GM12878 (cell line): ENCODE measurements around the gene CHD5. TPM values are rescaled to one million over a fixed set of nuclear protein-coding genes. Genes with fewer than 3 reads are reported as not detected.

Source experiments
- ATAC-seq: fragments of 200-7000 bp; cut with Tn5 transposase; 3 replicates; pipeline ENCODE4 v1.9.1; 2020; ENCODE audit warnings: mild to moderate bottlenecking, moderate library complexity
- BruUV-seq: library from RNA; stranded (reverse); fragments of 400-500 nt; replicated peaks from 2 replicates; lab custom pipeline; 2021; lab: Mats Ljungman, UMichigan
- CTCF ChIA-PET: fragments of 300-600 bp; sonication (Branson Sonifier 250); formaldehyde crosslinking; extraction: SDS; loops from one replicate; lab custom pipeline; 2021; ENCODE audit warnings: inconsistent platforms; lab: Yijun Ruan, JAX
- POLR2A ChIA-PET: fragments of 350-600 bp; formaldehyde crosslinking; extraction: SDS; loops from one replicate; lab custom pipeline; 2021; ENCODE audit warnings: inconsistent platforms; lab: Charles Lee
- RAD21 ChIA-PET: fragments of 300-600 bp; sonication (Branson Sonifier 250); formaldehyde crosslinking; loops from one replicate; lab custom pipeline; 2023; ENCODE audit warnings: antibody characterized with exemption; ENCODE audit not compliant: unreplicated experiment; lab: Charles Lee
- SMC1A ChIA-PET: fragments of 300-600 bp; sonication (Branson Sonifier 250); formaldehyde crosslinking; loops from one replicate; lab custom pipeline; 2023; ENCODE audit not compliant: unreplicated experiment, uncharacterized antibody; lab: Charles Lee
- DNase-seq: peaks from one replicate; pipeline ENCODE4 v3.0.0-alpha.2; 2011; ENCODE audit warnings: low read depth, low spot score
- FAIRE-seq: peaks from 3 replicates; lab custom pipeline; 2011; peaks lifted over from hg19 to GRCh38; lab: Jason Lieb, UNC
- H2AFZ ChIP-seq: 2 replicates; pipeline ENCODE4 v1.6.0; 2011; ENCODE audit warnings: low read depth, low read length, control low read depth; ENCODE audit not compliant: control insufficient read depth
- H3K27ac ChIP-seq: 2 replicates; pipeline ENCODE4 v1.5.1; 2011; ENCODE audit warnings: control low read depth; ENCODE audit not compliant: control insufficient read depth, insufficient read depth
- H3K27me3 ChIP-seq, 2 experiments: replicated peaks in 1 of 2; 2 replicates each; pipeline versions ENCODE4 v1.6.0 to v1.6.1; 2011; ENCODE audit warnings: low read length in 1 of 2; ENCODE audit not compliant: control insufficient read depth in 2 of 2, insufficient read depth in 2 of 2
- H3K36me3 ChIP-seq, 2 experiments: 2 replicates each; pipeline ENCODE4 v1.5.1; 2011; ENCODE audit warnings: low read length in 1 of 2; ENCODE audit not compliant: control insufficient read depth in 2 of 2, insufficient read depth in 2 of 2
- H3K4me1 ChIP-seq: 2 replicates; pipeline ENCODE4 v1.6.1; 2011; ENCODE audit warnings: mild to moderate bottlenecking, low read length, moderate library complexity, mixed read lengths; ENCODE audit not compliant: control insufficient read depth, insufficient read depth
- H3K4me2 ChIP-seq: 2 replicates; pipeline ENCODE4 v1.6.0; 2011; ENCODE audit warnings: control low read depth; ENCODE audit not compliant: control insufficient read depth, insufficient read depth
- H3K4me3 ChIP-seq: fragments of 200-600 bp; sonication (generic); 2 replicates; pipeline ENCODE4 v1.5.1; 2016
- H3K79me2 ChIP-seq: 2 replicates; pipeline ENCODE4 v1.6.0; 2011; ENCODE audit warnings: low read length; ENCODE audit not compliant: control insufficient read depth, insufficient read depth
- H3K9ac ChIP-seq: 2 replicates; pipeline ENCODE4 v1.8.0; 2011; ENCODE audit warnings: low read length, control low read depth, mixed read lengths; ENCODE audit not compliant: control insufficient read depth, insufficient read depth
- H3K9me3 ChIP-seq: replicated peaks from 3 replicates; pipeline ENCODE4 v1.5.1; 2011; ENCODE audit warnings: mild to moderate bottlenecking, low read length; ENCODE audit not compliant: control insufficient read depth, insufficient read depth
- H4K20me1 ChIP-seq: 2 replicates; pipeline ENCODE4 v1.6.0; 2011; ENCODE audit not compliant: control insufficient read depth, insufficient read depth
- BHLHE40 ChIP-seq, 2 experiments: fragments of 450-650 bp in 1 of 2; IDR thresholded peaks; 2 replicates each; pipeline ENCODE4 v1.6.1; 2011 to 2017; ENCODE audit warnings: low read depth in 2 of 2, borderline replicate concordance in 1 of 2, improper control_type of control experiment in 1 of 2, low read length in 1 of 2, mild to moderate bottlenecking in 1 of 2
- CREM ChIP-seq: IDR thresholded peaks from 2 replicates; pipeline ENCODE4 v1.6.1; 2014; ENCODE audit warnings: antibody characterized with exemption, low read depth
- DPF2 ChIP-seq: fragments of 450-650 bp; IDR thresholded peaks from 2 replicates; pipeline ENCODE4 v1.6.1; 2017; ENCODE audit warnings: mild to moderate bottlenecking
- FOXK2 ChIP-seq: fragments of 450-650 bp; IDR thresholded peaks from 2 replicates; pipeline ENCODE4 v1.6.1; 2017; ENCODE audit warnings: mild to moderate bottlenecking, moderate library complexity
- IRF4 ChIP-seq: IDR thresholded peaks from 2 replicates; pipeline ENCODE4 v1.6.1; 2011; ENCODE audit warnings: low read depth, low read length
- MAX ChIP-seq: IDR thresholded peaks from 2 replicates; pipeline ENCODE4 v1.6.1; 2012; ENCODE audit warnings: low read depth, low read length, improper control_type of control experiment
- MEF2A ChIP-seq: IDR thresholded peaks from 2 replicates; pipeline ENCODE4 v1.6.1; 2011; ENCODE audit warnings: low read depth, mild to moderate bottlenecking, low read length, moderate library complexity; ENCODE audit not compliant: insufficient read depth
- SMAD1 ChIP-seq: fragments of 450-650 bp; IDR thresholded peaks from 2 replicates; pipeline ENCODE4 v1.6.1; 2018; ENCODE audit warnings: mild to moderate bottlenecking, low read depth; ENCODE audit not compliant: partially characterized antibody
- SPI1 ChIP-seq: IDR thresholded peaks from 2 replicates; pipeline ENCODE4 v1.6.1; 2011; ENCODE audit warnings: low read depth, mild to moderate bottlenecking, low read length, moderate library complexity, borderline replicate concordance; ENCODE audit not compliant: insufficient read depth
- SREBF1 ChIP-seq: IDR thresholded peaks from 2 replicates; pipeline ENCODE4 v1.6.1; 2012; ENCODE audit warnings: mild to moderate bottlenecking, low read length
- SRF ChIP-seq, 2 experiments: IDR thresholded peaks; 2 replicates each; pipeline ENCODE4 v1.6.1; 2011; ENCODE audit warnings: low read depth in 2 of 2, low read length in 2 of 2, mild to moderate bottlenecking in 1 of 2, moderate library complexity in 1 of 2
- STAT3 ChIP-seq: IDR thresholded peaks from 2 replicates; pipeline ENCODE4 v1.6.1; 2011; ENCODE audit warnings: low read depth, low read length, improper control_type of control experiment
- TAF1 ChIP-seq: IDR thresholded peaks from 2 replicates; pipeline ENCODE4 v1.6.1; 2011; ENCODE audit warnings: mild to moderate bottlenecking, low read depth, low read length, borderline replicate concordance
- ZBTB40 ChIP-seq: fragments of 450-650 bp; IDR thresholded peaks from 2 replicates; pipeline ENCODE4 v1.6.1; 2016; ENCODE audit warnings: mild to moderate bottlenecking, moderate library complexity, borderline replicate concordance
- ZNF207 ChIP-seq: fragments of 450-650 bp; IDR thresholded peaks from 2 replicates; pipeline ENCODE4 v1.6.1; 2014; ENCODE audit warnings: antibody characterized with exemption, mild to moderate bottlenecking, borderline replicate concordance
- ZZZ3 ChIP-seq: IDR thresholded peaks from 2 replicates; pipeline ENCODE4 v1.6.1; 2011; ENCODE audit warnings: low read depth; ENCODE audit not compliant: control insufficient read depth, insufficient read length
- WGBS: methylation state at CpG from one replicate; pipeline ENCODE4 v1.1.6; 2016; ENCODE audit warnings: low lambda C conversion rate; ENCODE audit not compliant: insufficient replicate concordance, insufficient coverage; ENCODE audit errors: missing lambda C conversion rate; 5-methylcytosine and 5-hydroxymethylcytosine counted together
- in situ Hi-C: fragments of 300-500 bp; cut with MboI; formaldehyde crosslinking; loops from 9 replicates; pipeline ENCODE4 v1.14.3; 2018; ENCODE audit warnings: mixed read lengths
- intact Hi-C: fragments of 100-400 bp; cut with micrococcal nuclease; formaldehyde crosslinking; loops from one replicate; pipeline ENCODE4 v1.14.2; 2022; ENCODE audit not compliant: unreplicated experiment
- polyA plus RNA-seq, 11 experiments: library from polyadenylated mRNA; depleted of rRNA in 4 of 11; unstranded in 6 of 11; stranded (reverse) in 5 of 11; fragments of >200 nt; fragmentation: Nextera tagmentation in 4 of 11; fragmentation: Illumina TruSeq in 1 of 11; extraction: Ambion mirVana in 4 of 11; extraction: Trizol in 1 of 11; gene quantifications; 1 replicate in 1 of 11; 2 replicates in 10 of 11; pipeline versions ENCODE4 v1.2.1 to v1.2.3, GENCODE V29; 2011 to 2016; ENCODE audit warnings: inconsistent platforms in 2 of 11, missing spikeins in 2 of 11, low read depth in 1 of 11
- total RNA-seq, 4 experiments: library from RNA; depleted of rRNA in 3 of 4; stranded (reverse); fragments of >200 nt in 3 of 4; fragmentation: Illumina TruSeq in 1 of 4; extraction: Trizol in 1 of 4; gene quantifications; 2 replicates each; pipeline versions ENCODE4 v1.2.1 to v1.2.3, GENCODE V29; 2013 to 2021

CHD5 gene
- total and polyA plus RNA-seq, 10 of the 15 experiments (the other 5 are each of a cell fraction or from before 2014, with no cell fraction given) = 0.03 to 0.49 (median 0.13) TPM; not detected in 3

GRCh38 chr1:6074192-6074901 lies 105.8 kb downstream of the CHD5 start:
- in situ Hi-C loops (no loop called here), intact Hi-C loops (no loop called here)
- FAIRE-seq = no peak
- SMC1A ChIA-PET = interaction anchor here (0.6 kb wide), 1 partner anchor 185 kb away, joined by 3 read pairs; no protein-coding TSS in a partner anchor
- Histone ChIP-seq H3K9ac (no peak overlapping the region), H4K20me1 (peaks cover 4% of the 10 kb centered on the region), H3K4me1 (no peaks in the 10 kb centered on the region), H3K79me2 (no peaks in the 10 kb centered on the region), H3K9me3 (no peaks in the 10 kb centered on the region), H3K4me2 (no peak overlapping the region), H3K27me3 (no peaks in the 10 kb centered on the region), H3K27ac (no peak overlapping the region)
- WGBS = 95% methylated on average over 21 of the region's 21 CpGs
- CTCF ChIA-PET = no interaction called here
- POLR2A ChIA-PET = no interaction called here
- no peak for ATAC-seq
- no TSS peak for BruUV-seq
- RAD21 ChIA-PET = no interaction called here
- TF ChIP-seq CREM (no peak), FOXK2 (no peak), MEF2A (no peak), BHLHE40 (IDR thresholded peaks at IDR 0.05; ENCODE audit: borderline replicate concordance in 1 of 2, low read depth in 2 of 2, low read length in 1 of 2) (no peak), SREBF1 (no peak), ZNF207 (no peak), ZZZ3 (no peak), SMAD1 (no peak), ZBTB40 (no peak), SRF (IDR thresholded peaks at IDR 0.05; ENCODE audit: low read depth in 2 of 2, low read length in 2 of 2) (no peak), IRF4 (no peak), STAT3 (no peak), TAF1 (no peak), SPI1 (no peak), DPF2 (no peak), MAX (no peak)
- TF ChIP-seq, all 136 proteins: peak for 0
- Histone ChIP-seq H3K4me3 (no peak overlapping the region), H2AFZ (no peak overlapping the region), H3K36me3 (peaks cover 7 to 11% of the 10 kb centered on the region in 2 experiments)
- no peak for DNase-seq
